ENCODE results near the gene RTP5.

The RTP5 gene

GRCh38 chr2:241890524-241891235 is 21.2 kb downstream of the RTP5 start:
- no peak for DNase-seq

DNA sequence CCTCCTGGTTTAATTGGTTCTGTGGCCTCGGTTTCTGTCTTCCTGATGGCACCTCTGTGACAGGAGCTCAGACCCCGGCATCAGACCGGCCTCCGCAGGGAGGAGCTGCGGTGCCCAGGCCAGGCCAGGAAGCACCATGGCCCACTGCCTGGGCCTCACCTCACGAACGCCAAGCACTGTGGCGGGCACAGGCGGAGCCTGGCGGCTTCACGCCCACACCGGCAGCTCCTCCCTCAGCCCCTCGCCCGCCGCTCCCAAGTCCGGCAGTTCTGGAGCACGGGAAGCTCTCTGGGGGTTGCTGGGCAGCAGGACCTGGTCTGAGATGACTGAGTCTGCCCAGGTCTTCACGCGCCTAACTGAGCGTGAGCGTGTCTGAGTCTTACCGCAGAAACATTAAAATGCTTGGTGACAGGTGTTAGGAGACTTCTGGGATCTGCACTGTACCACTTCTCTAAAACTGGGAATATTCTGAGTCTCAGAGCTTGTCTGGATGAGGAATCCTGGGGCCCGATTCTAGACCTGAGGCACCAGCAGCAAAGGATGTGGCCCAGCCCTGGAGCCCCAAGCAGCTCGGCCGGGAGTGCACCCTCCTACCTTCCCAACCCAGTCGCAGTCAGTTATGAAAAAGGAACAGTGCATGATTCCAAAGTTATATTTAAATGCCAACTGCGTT is 21.9 kb downstream of the RTP5 start:
- DNase-seq: no peak

GRCh38 chr2:241891988-241892298 is 22.4 kb downstream of the RTP5 start:
- DNase-seq: no peak

- no peak for DNase-seq
These were observed 23.0 kb downstream of the RTP5 start for GRCh38 chr2:241892299-241893137.

GRCh38 chr2:241893265-241893664 is 23.7 kb downstream of the RTP5 start:
- no peak for DNase-seq

DNA sequence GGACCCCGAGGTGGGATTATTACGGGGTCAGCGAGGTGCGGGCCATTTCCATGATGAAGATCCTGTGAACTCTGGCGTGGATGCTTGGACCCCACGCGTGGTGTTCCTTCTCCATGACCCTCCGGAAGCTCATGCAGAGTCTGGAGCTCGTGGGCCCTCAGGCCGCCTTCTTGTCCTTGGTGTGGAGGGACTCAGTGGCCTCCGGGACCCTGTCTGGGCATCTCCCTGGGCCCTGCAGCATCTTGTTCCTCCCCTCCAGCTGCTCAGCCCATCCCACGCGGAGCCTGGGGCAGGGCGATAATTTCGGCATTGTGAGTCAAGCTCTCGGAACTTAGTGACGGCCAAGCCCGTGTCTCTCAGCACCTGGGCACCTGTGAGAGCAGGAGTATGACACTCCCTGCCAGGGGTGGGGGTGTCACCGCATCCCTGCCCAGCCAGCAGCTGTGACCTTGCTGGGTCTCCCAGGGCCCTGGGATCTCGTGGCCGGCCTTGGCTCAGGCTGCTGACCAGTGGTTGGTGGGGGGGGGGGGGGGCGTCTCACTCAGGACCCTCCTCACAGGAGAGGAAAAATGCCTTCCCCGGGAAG is 24.6 kb downstream of the RTP5 start:
- no peak for DNase-seq

DNA sequence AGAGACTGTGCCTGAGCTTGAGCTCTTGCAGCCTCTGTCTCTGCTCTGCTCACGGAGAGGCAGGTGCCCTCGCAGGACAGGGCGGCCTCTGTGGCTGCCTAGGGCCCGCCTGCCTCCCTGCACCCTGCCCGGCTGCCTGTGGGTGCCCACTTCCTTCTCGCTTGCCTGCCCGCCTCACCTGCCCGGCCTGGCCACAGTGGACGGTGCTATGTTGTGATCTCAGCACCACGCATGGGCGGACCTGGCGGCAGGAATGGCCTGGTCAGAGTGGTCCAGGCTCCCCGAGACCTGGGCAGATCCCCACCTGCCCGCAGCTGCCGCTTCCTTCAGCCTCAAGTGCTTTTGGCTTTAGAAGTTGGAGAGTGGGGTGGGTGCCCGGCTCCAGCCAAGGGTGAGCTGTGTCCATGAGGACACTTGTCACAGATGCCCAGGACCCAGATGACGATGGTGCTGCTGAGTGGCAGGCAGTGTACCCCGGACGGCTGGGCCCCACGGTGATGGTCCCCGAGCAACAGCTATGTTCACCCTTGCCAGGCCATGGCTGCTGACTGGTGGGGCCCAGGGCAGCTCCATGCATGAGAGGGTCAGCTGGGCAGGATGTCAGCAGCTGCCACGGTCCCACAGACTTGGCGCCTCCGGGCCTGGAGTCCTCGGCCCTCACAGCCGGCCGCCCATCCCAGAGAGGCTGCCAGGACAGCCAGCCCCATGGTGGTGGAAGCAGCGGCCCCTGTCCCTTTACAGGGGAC is 25.3 kb downstream of the RTP5 start:
- DNase-seq: no peak

GRCh38 chr2:241895427-241895711 is 25.8 kb downstream of the RTP5 start:
- DNase-seq: no peak

- DNase-seq: no peak
These were observed 26.4 kb downstream of the RTP5 start for GRCh38 chr2:241895712-241896641.

DNA sequence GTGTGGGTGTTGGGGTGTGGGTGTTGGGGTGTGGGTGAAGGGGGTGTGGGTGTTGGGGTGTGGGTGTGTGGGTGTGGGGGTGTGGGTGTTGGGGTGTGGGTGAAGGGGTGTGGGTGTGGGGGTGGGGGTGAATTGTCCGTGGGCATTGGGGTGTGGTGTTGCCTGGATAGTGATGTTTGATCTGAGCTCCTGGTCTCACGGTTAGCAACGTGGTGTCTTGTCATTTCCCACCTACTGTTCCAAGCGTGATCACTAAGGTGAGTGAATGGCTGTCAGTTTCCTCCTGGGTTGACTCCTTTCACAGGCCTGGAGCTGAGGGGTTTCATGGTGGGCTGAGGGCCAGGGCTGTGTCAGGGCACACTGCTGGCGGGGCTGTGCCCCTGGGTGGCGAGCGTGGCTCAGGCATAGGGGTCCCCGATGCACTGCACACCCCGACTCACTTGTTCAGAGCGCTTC is 27.2 kb downstream of the RTP5 start:
- no peak for DNase-seq

GRCh38 chr2:241897231-241897916 is 27.8 kb downstream of the RTP5 start:
- DNase-seq: no peak

DNA sequence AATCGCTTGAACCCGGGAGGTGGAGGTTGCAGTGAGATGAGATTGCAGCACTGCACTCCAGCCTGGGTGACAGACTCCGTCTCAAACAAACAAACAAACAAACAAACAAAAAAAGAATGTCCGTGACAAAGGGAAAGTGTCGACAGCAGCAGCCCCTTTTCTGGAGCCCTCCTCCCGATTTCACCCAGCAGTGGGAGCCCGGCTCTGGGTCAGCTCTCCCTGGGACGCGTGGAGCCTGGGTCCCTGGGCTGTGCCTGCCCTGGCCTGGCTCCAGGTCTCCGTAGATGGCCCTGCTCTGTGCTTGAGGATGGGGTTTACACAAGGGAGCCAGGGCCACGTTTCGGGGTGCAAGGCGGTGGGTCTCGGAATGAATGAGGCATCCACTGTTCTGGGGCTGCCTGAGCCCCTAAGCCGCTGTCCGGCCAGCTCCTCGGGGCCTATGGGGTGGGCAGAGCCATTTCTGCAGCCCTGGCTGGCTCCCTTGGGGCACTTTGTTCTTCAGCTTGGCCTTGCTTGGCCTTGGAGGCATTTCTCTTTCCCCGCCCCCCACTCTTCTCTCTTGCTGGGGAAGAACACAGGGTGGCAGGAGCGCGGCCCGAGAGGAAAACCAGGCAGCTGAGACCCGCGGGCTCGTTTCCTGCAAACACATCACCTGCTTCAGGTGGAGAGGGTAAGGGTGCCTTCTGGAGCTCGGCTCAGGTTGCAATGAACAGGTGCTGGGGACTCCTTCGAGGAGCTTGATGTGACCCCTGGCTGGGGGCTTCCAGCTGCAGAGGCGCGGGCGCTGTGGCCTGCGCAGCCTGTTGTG is 29.1 kb downstream of the RTP5 start:
- no peak for DNase-seq

DNA sequence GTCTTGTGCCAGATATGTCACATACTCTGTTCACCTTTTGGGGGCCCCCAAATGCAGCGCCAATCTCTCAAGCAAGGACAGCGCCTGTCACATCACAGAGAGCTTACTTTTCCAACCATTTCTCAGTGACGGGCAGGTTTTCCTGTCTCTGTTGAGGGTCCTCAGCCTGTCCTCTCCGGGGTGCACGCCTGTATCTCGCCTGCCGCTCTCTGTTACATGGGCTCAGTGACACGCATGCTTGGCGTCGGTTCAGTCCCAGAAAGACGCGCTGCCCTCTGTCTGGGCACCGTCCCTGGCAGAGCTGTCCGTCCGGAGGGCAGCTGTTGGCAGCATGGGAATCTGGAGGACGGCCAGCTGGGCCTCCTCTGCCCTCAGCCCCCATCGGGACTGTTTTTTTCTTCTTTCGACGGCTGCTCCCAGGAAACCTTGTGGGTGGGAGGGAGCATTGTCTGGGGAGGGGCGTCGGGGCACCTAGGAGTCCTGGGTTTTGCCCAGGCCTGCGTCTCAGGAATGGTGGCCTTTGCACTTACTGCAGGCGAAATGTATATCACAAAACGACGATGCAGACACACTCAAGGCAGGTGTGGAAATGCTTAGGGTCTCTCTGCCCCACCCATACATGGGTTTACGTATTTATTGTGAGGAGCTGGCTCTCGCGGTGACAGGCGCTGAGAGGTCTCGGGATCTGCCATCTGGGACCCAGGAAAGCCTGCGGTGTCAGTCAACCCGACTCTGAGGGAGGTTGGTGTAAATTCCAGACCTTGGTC is 30.9 kb downstream of the RTP5 start:
- DNase-seq: no peak

- DNase-seq: no peak
These were observed 31.5 kb downstream of the RTP5 start for GRCh38 chr2:241901018-241901380.

DNA sequence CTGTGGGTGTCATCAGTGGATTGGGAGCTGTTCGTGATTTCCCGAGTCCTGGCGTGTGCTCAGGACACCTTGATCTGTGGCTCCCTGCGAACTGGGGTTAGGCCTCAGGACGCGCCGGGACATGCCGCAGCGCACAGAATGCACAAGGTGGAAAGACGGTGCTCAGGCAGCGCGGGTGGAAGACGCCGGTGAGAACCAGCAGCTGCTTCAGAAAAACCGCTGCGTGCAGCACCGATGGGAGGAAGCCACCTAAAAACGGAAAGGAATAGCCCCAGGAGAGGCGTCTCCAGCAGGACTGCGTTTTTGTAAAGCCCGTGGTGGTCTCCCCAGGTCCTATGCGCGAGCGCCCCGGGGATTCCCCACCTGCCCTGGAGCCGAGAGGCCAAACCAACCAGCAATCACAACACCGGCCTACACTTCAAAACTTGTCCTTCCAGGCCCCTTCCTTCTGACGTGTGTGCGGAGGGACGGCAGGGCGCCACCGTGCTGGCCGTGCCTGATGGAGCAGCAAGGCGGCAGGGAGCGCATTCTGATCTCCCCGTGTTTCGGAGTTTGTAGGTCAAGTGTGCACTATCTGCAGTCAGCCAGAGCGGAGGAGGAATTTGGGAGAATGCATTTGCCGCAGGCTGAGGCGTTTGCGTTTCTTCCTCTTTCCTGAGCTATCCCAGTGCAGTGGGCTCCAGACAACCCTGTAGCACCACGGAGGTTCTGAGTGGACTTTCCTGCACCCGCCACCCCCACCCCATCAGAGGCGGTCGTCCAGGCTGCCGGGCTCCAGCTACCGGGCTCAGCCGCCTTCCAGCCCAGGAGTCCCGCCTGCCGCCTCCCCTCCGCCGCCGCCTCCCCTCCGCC is 32.2 kb downstream of the RTP5 start:
- DNase-seq: no peak

- DNase-seq: no peak
These were observed 32.9 kb downstream of the RTP5 start for GRCh38 chr2:241902357-241902991.

GRCh38 chr2:241903121-241904010 is 33.8 kb downstream of the RTP5 start:
- no peak for DNase-seq
